ENCODE data around the gene DCLK2. TPM values are rescaled to one million over a fixed set of nuclear protein-coding genes. Genes with fewer than 3 reads are reported as not detected.

The DCLK2 gene
- total and polyA plus RNA-seq, 2 of the 8 experiments (the other 6 are each of a cell fraction or from before 2014, with no cell fraction given): 0.32 to 0.37 TPM

DNA sequence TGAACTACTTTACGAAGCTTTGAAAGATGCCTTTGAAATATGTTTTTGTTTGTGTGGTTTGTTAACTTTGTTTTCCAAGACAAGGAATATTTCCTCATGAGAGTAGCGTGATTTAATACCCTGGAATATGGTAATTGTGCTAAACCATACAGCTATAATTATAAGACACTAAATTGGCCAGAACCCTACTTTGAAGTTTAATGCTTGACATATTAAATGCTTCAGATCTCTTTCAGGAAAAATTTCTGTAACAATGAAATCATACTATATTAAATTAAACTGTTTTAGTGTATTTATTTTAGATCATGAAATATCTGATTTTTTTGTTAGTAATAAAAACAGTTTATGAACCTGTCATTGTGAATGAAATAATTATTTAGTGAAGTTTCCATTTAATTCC is 63.5 kb downstream of the DCLK2 start (continued):
- no peak for TF ChIP-seq JUND (IDR thresholded peaks at IDR 0.05; ENCODE audit: low read length)
- no peak for TF ChIP-seq FOSL1 (IDR thresholded peaks at IDR 0.05; ENCODE audit: insufficient read depth, low read depth, low read length)
- TF ChIP-seq SUZ12 (IDR thresholded peaks at IDR 0.05; ENCODE audit: low read length): no peak
